ENCODE results near the gene FXYD5. TPM values are rescaled to one million over a fixed set of nuclear protein-coding genes. Genes with fewer than 3 reads are reported as not detected.

Gene FXYD5
- total and polyA plus RNA-seq, 10 of the 15 experiments (the other 5 are each of a cell fraction or from before 2014, with no cell fraction given) = 30.0 to 159 (median 93.9) TPM

- TF ChIP-seq PAX8 (IDR thresholded peaks at IDR 0.05) (no peak), SIN3A (IDR thresholded peaks at IDR 0.05; ENCODE audit: low read depth, low read length) (no peak), PRDM15 (CRISPR knock-in tag; IDR thresholded peaks at IDR 0.05) (peak; percentile 96), SMAD1 (IDR thresholded peaks at IDR 0.05; ENCODE audit: low read depth, partially characterized antibody) (peak; percentile 47), HCFC1 (IDR thresholded peaks at IDR 0.05; ENCODE audit: low read length) (peak; percentile 40), NR2F1 (conservative IDR thresholded peaks at IDR 0.05) (peak; percentile 73), RAD51 (IDR thresholded peaks at IDR 0.05) (no peak), ZNF217 (IDR thresholded peaks at IDR 0.05) (peak; percentile 99), ZNF207 (IDR thresholded peaks at IDR 0.05; ENCODE audit: borderline replicate concordance) (0 out of 2 replicates have a peak, but pooled peaks have one; percentile 45), CEBPZ (IDR thresholded peaks at IDR 0.05; ENCODE audit: low read depth, low read length) (no peak)
- TF ChIP-seq, protein P1, sequence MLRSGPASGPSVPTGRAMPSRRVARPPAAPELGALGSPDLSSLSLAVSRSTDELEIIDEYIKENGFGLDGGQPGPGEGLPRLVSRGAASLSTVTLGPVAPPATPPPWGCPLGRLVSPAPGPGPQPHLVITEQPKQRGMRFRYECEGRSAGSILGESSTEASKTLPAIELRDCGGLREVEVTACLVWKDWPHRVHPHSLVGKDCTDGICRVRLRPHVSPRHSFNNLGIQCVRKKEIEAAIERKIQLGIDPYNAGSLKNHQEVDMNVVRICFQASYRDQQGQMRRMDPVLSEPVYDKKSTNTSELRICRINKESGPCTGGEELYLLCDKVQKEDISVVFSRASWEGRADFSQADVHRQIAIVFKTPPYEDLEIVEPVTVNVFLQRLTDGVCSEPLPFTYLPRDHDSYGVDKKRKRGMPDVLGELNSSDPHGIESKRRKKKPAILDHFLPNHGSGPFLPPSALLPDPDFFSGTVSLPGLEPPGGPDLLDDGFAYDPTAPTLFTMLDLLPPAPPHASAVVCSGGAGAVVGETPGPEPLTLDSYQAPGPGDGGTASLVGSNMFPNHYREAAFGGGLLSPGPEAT (IDR thresholded peaks at IDR 0.05; ENCODE audit: low read depth) = peak; percentile 98
- TF ChIP-seq, protein P2, sequence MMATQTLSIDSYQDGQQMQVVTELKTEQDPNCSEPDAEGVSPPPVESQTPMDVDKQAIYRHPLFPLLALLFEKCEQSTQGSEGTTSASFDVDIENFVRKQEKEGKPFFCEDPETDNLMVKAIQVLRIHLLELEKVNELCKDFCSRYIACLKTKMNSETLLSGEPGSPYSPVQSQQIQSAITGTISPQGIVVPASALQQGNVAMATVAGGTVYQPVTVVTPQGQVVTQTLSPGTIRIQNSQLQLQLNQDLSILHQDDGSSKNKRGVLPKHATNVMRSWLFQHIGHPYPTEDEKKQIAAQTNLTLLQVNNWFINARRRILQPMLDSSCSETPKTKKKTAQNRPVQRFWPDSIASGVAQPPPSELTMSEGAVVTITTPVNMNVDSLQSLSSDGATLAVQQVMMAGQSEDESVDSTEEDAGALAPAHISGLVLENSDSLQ (IDR thresholded peaks at IDR 0.05) = peak; percentile 69
- TF ChIP-seq, protein P3, sequence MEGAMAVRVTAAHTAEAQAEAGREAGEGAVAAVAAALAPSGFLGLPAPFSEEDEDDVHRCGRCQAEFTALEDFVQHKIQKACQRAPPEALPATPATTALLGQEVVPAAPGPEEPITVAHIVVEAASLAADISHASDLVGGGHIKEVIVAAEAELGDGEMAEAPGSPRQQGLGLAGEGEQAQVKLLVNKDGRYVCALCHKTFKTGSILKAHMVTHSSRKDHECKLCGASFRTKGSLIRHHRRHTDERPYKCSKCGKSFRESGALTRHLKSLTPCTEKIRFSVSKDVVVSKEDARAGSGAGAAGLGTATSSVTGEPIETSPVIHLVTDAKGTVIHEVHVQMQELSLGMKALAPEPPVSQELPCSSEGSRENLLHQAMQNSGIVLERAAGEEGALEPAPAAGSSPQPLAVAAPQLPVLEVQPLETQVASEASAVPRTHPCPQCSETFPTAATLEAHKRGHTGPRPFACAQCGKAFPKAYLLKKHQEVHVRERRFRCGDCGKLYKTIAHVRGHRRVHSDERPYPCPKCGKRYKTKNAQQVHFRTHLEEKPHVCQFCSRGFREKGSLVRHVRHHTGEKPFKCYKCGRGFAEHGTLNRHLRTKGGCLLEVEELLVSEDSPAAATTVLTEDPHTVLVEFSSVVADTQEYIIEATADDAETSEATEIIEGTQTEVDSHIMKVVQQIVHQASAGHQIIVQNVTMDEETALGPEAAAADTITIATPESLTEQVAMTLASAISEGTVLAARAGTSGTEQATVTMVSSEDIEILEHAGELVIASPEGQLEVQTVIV (IDR thresholded peaks at IDR 0.05; ENCODE audit: borderline replicate concordance, partially characterized antibody) = peak; percentile 44
- TF ChIP-seq, protein P4, sequence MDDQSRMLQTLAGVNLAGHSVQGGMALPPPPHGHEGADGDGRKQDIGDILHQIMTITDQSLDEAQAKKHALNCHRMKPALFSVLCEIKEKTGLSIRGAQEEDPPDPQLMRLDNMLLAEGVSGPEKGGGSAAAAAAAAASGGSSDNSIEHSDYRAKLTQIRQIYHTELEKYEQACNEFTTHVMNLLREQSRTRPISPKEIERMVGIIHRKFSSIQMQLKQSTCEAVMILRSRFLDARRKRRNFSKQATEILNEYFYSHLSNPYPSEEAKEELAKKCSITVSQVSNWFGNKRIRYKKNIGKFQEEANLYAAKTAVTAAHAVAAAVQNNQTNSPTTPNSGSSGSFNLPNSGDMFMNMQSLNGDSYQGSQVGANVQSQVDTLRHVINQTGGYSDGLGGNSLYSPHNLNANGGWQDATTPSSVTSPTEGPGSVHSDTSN (IDR thresholded peaks at IDR 0.05; ENCODE audit: insufficient replicate concordance, low read depth, low read length) = peak; percentile 25
These were observed 50.5 kb downstream of the FXYD5 start (continued) for GRCh38 chr19:35204799-35205732.

All from GM12878 (cell line).